ENCODE data around the gene WHAMM. TPM values are rescaled to one million over a fixed set of nuclear protein-coding genes. Genes with fewer than 3 reads are reported as not detected.

WHAMM gene
- polyA plus RNA-seq, 1 donor (not counting 4 experiments of a cell fraction or from before 2014, with no cell fraction given), result 4.7 TPM

DNA sequence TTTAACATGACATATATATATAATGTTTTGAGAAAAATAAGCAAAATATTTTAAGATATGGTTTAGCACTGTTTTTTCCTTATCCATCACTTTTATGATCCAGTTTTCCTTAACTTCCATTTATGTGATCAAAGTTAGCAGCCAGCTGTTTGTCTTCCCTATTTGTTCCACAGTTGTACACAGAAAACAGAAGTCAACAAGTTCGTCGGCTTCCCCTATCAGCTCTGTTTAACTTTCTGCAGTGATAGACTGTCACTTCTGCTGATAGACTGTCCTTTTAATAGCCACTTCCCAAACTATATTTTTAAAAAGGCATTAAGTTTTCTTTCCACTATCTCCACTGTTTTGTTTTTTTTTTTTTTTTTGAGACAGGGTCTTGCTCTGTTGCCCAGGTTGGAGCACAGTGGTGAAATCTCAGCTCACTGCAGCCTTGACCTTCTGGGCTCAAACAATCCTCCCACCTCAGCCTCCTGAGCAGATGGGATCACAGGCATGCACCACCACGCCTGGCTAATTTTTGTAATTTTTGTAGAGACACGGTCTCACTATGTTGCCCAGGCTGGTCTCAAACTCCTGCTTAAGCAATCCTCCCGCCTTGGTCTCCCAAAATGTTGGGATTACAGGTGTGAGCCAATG is 10.8 kb upstream of the WHAMM start:
- FAIRE-seq, result no peak
- dilution Hi-C loops (cut with MboI; ENCODE audit: extremely low pct_ligation_motif_present, low sequenced_read_pairs), result no loop called here
- H3K27me3 ChIP-seq (ENCODE audit: control insufficient read depth, extremely low read depth, insufficient read depth, low read length), result peaks cover 7% of the 10 kb centered on the region
- TF ChIP-seq, protein P1, sequence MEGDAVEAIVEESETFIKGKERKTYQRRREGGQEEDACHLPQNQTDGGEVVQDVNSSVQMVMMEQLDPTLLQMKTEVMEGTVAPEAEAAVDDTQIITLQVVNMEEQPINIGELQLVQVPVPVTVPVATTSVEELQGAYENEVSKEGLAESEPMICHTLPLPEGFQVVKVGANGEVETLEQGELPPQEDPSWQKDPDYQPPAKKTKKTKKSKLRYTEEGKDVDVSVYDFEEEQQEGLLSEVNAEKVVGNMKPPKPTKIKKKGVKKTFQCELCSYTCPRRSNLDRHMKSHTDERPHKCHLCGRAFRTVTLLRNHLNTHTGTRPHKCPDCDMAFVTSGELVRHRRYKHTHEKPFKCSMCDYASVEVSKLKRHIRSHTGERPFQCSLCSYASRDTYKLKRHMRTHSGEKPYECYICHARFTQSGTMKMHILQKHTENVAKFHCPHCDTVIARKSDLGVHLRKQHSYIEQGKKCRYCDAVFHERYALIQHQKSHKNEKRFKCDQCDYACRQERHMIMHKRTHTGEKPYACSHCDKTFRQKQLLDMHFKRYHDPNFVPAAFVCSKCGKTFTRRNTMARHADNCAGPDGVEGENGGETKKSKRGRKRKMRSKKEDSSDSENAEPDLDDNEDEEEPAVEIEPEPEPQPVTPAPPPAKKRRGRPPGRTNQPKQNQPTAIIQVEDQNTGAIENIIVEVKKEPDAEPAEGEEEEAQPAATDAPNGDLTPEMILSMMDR (optimal IDR thresholded peaks at IDR 0.05 in 1 of 3, IDR thresholded peaks at IDR 0.05 in 1 of 3, conservative IDR thresholded peaks at IDR 0.05 in 1 of 3; ENCODE audit: extremely low read depth in 1 of 3, insufficient read depth in 2 of 3, low read length in 3 of 3), result no peak
- H3K4me3 ChIP-seq (ENCODE audit: control insufficient read depth in 2 of 3, extremely low read depth in 1 of 3, insufficient read depth in 2 of 3, low read depth in 1 of 3, low read length in 3 of 3), result no peak overlapping the region
- no peaks in the 10 kb centered on the region for H3K36me3 ChIP-seq (ENCODE audit: control insufficient read depth in 2 of 2, extremely low read depth in 1 of 2, insufficient read depth in 2 of 2, low read length in 2 of 2)
- H3K27ac ChIP-seq (ENCODE audit: control insufficient read depth, insufficient read depth, low read length), result no peak overlapping the region
- H2AFZ ChIP-seq (ENCODE audit: control insufficient read depth, low read length), result no peak overlapping the region
- no peaks in the 10 kb centered on the region for H3K9me3 ChIP-seq (ENCODE audit: control insufficient read depth, low read depth, low read length)
- no peaks in the 10 kb centered on the region for H3K9me1 ChIP-seq (ENCODE audit: control insufficient read depth, extremely low read depth, insufficient read depth, low read length)
- no peaks in the 10 kb centered on the region for H3K4me1 ChIP-seq (ENCODE audit: control insufficient read depth, extremely low read depth, insufficient read depth, low read length)
- no peak overlapping the region for H3K4me2 ChIP-seq (ENCODE audit: control insufficient read depth, extremely low read depth, insufficient read depth, low read depth, low read length)
- H4K20me1 ChIP-seq (ENCODE audit: control insufficient read depth, extremely low read depth, insufficient read depth, low read length), result no peaks in the 10 kb centered on the region
- no peak for DNase-seq (ENCODE audit: low read depth, low spot score)
- H3K79me2 ChIP-seq (ENCODE audit: control insufficient read depth, insufficient read depth, low read length), result no peaks in the 10 kb centered on the region
- H3K9ac ChIP-seq (ENCODE audit: control insufficient read depth, extremely low read depth, insufficient read depth, low read length), result no peak overlapping the region

DNA sequence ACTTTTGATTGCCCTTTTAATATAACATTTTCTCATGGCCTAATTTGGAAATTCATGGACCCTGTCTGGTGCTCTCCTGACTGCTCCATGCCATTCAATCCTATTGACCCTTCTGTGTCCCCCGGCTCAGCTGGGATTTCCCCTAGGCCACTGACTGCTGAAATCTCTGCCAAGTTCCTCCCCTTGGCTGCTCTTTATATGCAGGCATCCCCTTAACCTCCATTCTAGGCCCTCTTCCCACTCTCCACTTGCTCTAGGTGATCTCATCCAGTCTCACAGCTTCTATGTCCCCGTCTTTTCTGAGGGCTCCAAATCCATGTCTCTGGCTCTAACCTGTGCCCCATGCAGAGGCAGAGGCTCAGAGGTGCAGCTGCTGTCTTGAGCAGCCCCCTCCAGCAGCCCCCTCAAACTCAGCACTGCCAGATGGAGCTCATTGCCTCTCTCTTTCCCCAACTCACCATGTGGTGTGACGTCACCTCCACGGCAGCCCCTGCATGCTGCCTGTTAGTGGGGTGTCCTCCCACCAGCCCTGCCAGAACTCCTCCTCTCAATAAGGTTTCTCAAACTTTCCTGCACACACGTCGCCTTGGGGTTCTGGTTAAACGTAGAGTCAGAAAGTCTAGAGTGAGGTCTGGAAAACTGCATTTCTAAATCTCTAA is 10.1 kb upstream of the WHAMM start:
- DNase-seq (ENCODE audit: low read depth, low spot score) (no peak), FAIRE-seq (no peak)
- Histone ChIP-seq H2AFZ (ENCODE audit: control insufficient read depth, low read length) (no peak overlapping the region), H4K20me1 (ENCODE audit: control insufficient read depth, extremely low read depth, insufficient read depth, low read length) (no peaks in the 10 kb centered on the region), H3K36me3 (ENCODE audit: control insufficient read depth in 2 of 2, extremely low read depth in 1 of 2, insufficient read depth in 2 of 2, low read length in 2 of 2) (no peaks in the 10 kb centered on the region), H3K9ac (ENCODE audit: control insufficient read depth, extremely low read depth, insufficient read depth, low read length) (no peak overlapping the region), H3K27me3 (ENCODE audit: control insufficient read depth, extremely low read depth, insufficient read depth, low read length) (peaks cover 7% of the 10 kb centered on the region), H3K9me1 (ENCODE audit: control insufficient read depth, extremely low read depth, insufficient read depth, low read length) (no peaks in the 10 kb centered on the region), H3K4me3 (ENCODE audit: control insufficient read depth in 2 of 3, extremely low read depth in 1 of 3, insufficient read depth in 2 of 3, low read depth in 1 of 3, low read length in 3 of 3) (no peak overlapping the region), H3K9me3 (ENCODE audit: control insufficient read depth, low read depth, low read length) (no peaks in the 10 kb centered on the region), H3K4me1 (ENCODE audit: control insufficient read depth, extremely low read depth, insufficient read depth, low read length) (peaks cover 5% of the 10 kb centered on the region), H3K4me2 (ENCODE audit: control insufficient read depth, extremely low read depth, insufficient read depth, low read depth, low read length) (no peak overlapping the region), H3K27ac (ENCODE audit: control insufficient read depth, insufficient read depth, low read length) (no peak overlapping the region), H3K79me2 (ENCODE audit: control insufficient read depth, insufficient read depth, low read length) (no peaks in the 10 kb centered on the region)
- TF ChIP-seq EZH2 (IDR thresholded peaks at IDR 0.05; ENCODE audit: low read length), result no peak
- TF ChIP-seq, protein P1 (optimal IDR thresholded peaks at IDR 0.05 in 1 of 3, IDR thresholded peaks at IDR 0.05 in 1 of 3, conservative IDR thresholded peaks at IDR 0.05 in 1 of 3; ENCODE audit: extremely low read depth in 1 of 3, insufficient read depth in 2 of 3, low read length in 3 of 3), result no peak
- dilution Hi-C loops (cut with MboI; ENCODE audit: extremely low pct_ligation_motif_present, low sequenced_read_pairs), result no loop called here

Data from keratinocyte (primary cell).